Body of pancreas (tissue), 4 donors: Measurements from ENCODE around the gene LRCH1. TPM values are rescaled to one million over a fixed set of nuclear protein-coding genes. Genes with fewer than 3 reads are reported as not detected.

ENCODE experiments used
- ATAC-seq: fragments of 150-250 bp; one replicate; pipeline ENCODE4 v1.9.1; 2016
- DNase-seq, 4 donors: peaks; one replicate each; pipeline ENCODE4 v3.0.0-alpha.2; 2019
- H3K27ac ChIP-seq, 4 donors: fragments of 200-600 bp; sonication (generic); 1 replicate in 3 of 4; 2 replicates in 1 of 4; pipeline versions ENCODE4 v1.5.1 to v1.6.1; 2016 to 2019; ENCODE audit warnings: mild to moderate bottlenecking in 1 of 4, mixed read lengths in 1 of 4, moderate library complexity in 1 of 4
- H3K27me3 ChIP-seq, 2 donors: fragments of 200-600 bp; sonication (generic); one replicate each; pipeline ENCODE4 v1.6.0; 2016; ENCODE audit warnings: mild to moderate bottlenecking in 1 of 2
- H3K36me3 ChIP-seq, 2 donors: fragments of 200-600 bp; sonication (generic); replicated peaks in 1 of 2; 2 replicates each; pipeline ENCODE4 v1.5.1; 2016; ENCODE audit warnings: low read depth in 2 of 2; ENCODE audit not compliant: insufficient read depth in 1 of 2
- H3K4me1 ChIP-seq: fragments of 200-600 bp; sonication (generic); one replicate; pipeline ENCODE4 v1.6.0; 2016
- H3K4me3 ChIP-seq, 2 donors: fragments of 200-600 bp; sonication (generic); 1 replicate in 1 of 2; 2 replicates in 1 of 2; pipeline ENCODE4 v1.5.1; 2016 to 2019
- H3K9me3 ChIP-seq, 3 donors: fragments of 200-600 bp; sonication (generic); 1 replicate in 2 of 3; 2 replicates in 1 of 3; pipeline ENCODE4 v1.5.1; 2016
- CTCF ChIP-seq, 7 experiments: fragments of 450-650 bp in 4 of 7; fragments of 200-600 bp in 3 of 7; sonication (generic) in 3 of 7; IDR thresholded peaks; one replicate each; pipeline ENCODE4 v1.5.1; 2016 to 2019; ENCODE audit warnings: antibody characterized with exemption in 7 of 7
- POLR2A ChIP-seq, 3 donors: fragments of 450-650 bp; IDR thresholded peaks; one replicate each; pipeline ENCODE4 v1.6.1; 2016; ENCODE audit warnings: antibody characterized with exemption in 3 of 3, mild to moderate bottlenecking in 2 of 3
- WGBS, 2 donors: methylation state at CpG; one replicate each; pipeline ENCODE4 v1.1.5; 2017; 5-methylcytosine and 5-hydroxymethylcytosine counted together
- intact Hi-C: fragments of 100-400 bp; cut with DNase I; formaldehyde crosslinking; loops from one replicate; pipeline ENCODE4 v1.15.1; 2023
- total RNA-seq, 2 donors: library from RNA; depleted of rRNA; stranded (reverse); fragments of >200 nt; gene quantifications; one replicate each; pipeline ENCODE4 v1.1.0, GENCODE V29; 2016

LRCH1 gene
- total RNA-seq, 2 donors from 2014 or later = 7.3 to 8.6 TPM

GRCh38 chr13:46521486-46521885 lies 31.5 kb upstream of the LRCH1 start:
- ATAC-seq = no peak
- Histone ChIP-seq H3K4me1 (no peaks in the 10 kb centered on the region), H3K27ac (no peak overlapping the region), H3K4me3 (no peak overlapping the region), H3K36me3 (no peaks in the 10 kb centered on the region), H3K27me3 (no peaks in the 10 kb centered on the region), H3K9me3 (no peaks in the 10 kb centered on the region)
- DNase-seq = no peak
- TF ChIP-seq POLR2A (IDR thresholded peaks at IDR 0.05) (no peak), CTCF (IDR thresholded peaks at IDR 0.05) (no peak)
- intact Hi-C loops = no loop called here
- 50 to 60% methylated on average over 3 of the region's 3 CpGs for WGBS, 2 donors

- intact Hi-C loops = no loop called here
- ATAC-seq (no peak), DNase-seq (no peak)
- Histone ChIP-seq H3K9me3 (no peaks in the 10 kb centered on the region), H3K27me3 (no peaks in the 10 kb centered on the region), H3K4me1 (no peaks in the 10 kb centered on the region), H3K27ac (no peak overlapping the region), H3K4me3 (no peak overlapping the region), H3K36me3 (no peaks in the 10 kb centered on the region)
- 39 to 47% methylated on average over 4 of the region's 4 CpGs for WGBS, 2 donors
- TF ChIP-seq POLR2A (IDR thresholded peaks at IDR 0.05) (no peak), CTCF (IDR thresholded peaks at IDR 0.05) (no peak)
Observed at GRCh38 chr13:46521921-46522747, 30.8 kb upstream of the LRCH1 start.

- Histone ChIP-seq H3K27ac (no peak overlapping the region), H3K4me3 (no peak overlapping the region), H3K9me3 (no peaks in the 10 kb centered on the region), H3K4me1 (no peaks in the 10 kb centered on the region), H3K27me3 (no peaks in the 10 kb centered on the region), H3K36me3 (no peaks in the 10 kb centered on the region)
- ATAC-seq = no peak
- no peak for DNase-seq
- intact Hi-C loops = no loop called here
- TF ChIP-seq CTCF (IDR thresholded peaks at IDR 0.05) (no peak), POLR2A (IDR thresholded peaks at IDR 0.05) (no peak)
Observed at GRCh38 chr13:46522748-46523030, 30.3 kb upstream of the LRCH1 start.

- no peak overlapping the region for H3K4me3 ChIP-seq
- H3K36me3 ChIP-seq = no peaks in the 10 kb centered on the region
- ATAC-seq (no peak), DNase-seq (no peak)
- no peaks in the 10 kb centered on the region for H3K9me3 ChIP-seq
- WGBS, 2 donors = 85 to 88% methylated on average over 2 of the region's 2 CpGs
- H3K27ac ChIP-seq = no peak overlapping the region
- TF ChIP-seq CTCF (IDR thresholded peaks at IDR 0.05) = no peak
- no peak for TF ChIP-seq POLR2A (IDR thresholded peaks at IDR 0.05)
- H3K4me1 ChIP-seq = no peaks in the 10 kb centered on the region
- H3K27me3 ChIP-seq = no peaks in the 10 kb centered on the region
- intact Hi-C loops = no loop called here
Observed at GRCh38 chr13:46523972-46524752, 28.8 kb upstream of the LRCH1 start.
